ENCODE data around the gene CYSLTR2.

DNA sequence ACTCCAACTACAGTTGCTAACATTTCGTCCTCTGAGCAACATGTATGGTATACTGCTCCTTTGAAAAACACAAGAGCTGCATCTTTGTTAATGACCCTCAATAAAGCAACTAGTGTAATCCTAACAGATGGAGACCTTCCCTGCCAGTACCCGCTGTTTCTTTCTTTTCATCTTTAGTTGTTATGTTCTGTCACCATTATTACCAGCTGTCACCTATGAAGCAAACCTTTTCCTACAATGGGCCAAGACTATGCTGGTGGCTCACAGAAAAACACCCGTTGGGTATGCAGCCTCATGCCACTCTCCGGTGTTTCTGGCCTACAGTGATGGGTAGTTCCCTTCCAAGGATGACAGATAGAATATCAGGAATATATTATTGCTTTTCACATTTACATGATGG is 29.7 kb upstream of the CYSLTR2 start:
- no peak for TF ChIP-seq EZH2phosphoT487 (conservative IDR thresholded peaks at IDR 0.05; ENCODE audit: low read length)
- TF ChIP-seq, protein P1, sequence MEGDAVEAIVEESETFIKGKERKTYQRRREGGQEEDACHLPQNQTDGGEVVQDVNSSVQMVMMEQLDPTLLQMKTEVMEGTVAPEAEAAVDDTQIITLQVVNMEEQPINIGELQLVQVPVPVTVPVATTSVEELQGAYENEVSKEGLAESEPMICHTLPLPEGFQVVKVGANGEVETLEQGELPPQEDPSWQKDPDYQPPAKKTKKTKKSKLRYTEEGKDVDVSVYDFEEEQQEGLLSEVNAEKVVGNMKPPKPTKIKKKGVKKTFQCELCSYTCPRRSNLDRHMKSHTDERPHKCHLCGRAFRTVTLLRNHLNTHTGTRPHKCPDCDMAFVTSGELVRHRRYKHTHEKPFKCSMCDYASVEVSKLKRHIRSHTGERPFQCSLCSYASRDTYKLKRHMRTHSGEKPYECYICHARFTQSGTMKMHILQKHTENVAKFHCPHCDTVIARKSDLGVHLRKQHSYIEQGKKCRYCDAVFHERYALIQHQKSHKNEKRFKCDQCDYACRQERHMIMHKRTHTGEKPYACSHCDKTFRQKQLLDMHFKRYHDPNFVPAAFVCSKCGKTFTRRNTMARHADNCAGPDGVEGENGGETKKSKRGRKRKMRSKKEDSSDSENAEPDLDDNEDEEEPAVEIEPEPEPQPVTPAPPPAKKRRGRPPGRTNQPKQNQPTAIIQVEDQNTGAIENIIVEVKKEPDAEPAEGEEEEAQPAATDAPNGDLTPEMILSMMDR (IDR thresholded peaks at IDR 0.05; ENCODE audit: insufficient read depth, low read length, poor library complexity, severe bottlenecking), result no peak

All from SU-DHL-6 (cell line).